Fibroblast of mammary gland (primary cell): ENCODE measurements around the gene ACKR3.

Experiments used
- DNase-seq: peaks from one replicate; pipeline ENCODE4 v3.0.0-alpha.2; 2010; ENCODE audit warnings: low read depth
- H3K4me3 ChIP-seq: 2 replicates; pipeline ENCODE4 v1.5.1; 2011; ENCODE audit warnings: low read depth, mild to moderate bottlenecking, low read length, moderate library complexity; ENCODE audit not compliant: control insufficient read depth
- CTCF ChIP-seq: conservative IDR thresholded peaks from 2 replicates; pipeline ENCODE4 v1.5.1; 2011; ENCODE audit warnings: low read depth, low read length, inconsistent platforms; ENCODE audit not compliant: control insufficient read depth, insufficient read depth

The ACKR3 gene

GRCh38 chr2:236629961-236630872 lies 60.6 kb downstream of the ACKR3 start:
- no peak for DNase-seq
- no peak for TF ChIP-seq CTCF
- no peak overlapping the region for H3K4me3 ChIP-seq

- DNase-seq, result no peak
- no peak overlapping the region for H3K4me3 ChIP-seq
- no peak for TF ChIP-seq CTCF
These were observed 61.7 kb downstream of the ACKR3 start for GRCh38 chr2:236631281-236631855.

DNA sequence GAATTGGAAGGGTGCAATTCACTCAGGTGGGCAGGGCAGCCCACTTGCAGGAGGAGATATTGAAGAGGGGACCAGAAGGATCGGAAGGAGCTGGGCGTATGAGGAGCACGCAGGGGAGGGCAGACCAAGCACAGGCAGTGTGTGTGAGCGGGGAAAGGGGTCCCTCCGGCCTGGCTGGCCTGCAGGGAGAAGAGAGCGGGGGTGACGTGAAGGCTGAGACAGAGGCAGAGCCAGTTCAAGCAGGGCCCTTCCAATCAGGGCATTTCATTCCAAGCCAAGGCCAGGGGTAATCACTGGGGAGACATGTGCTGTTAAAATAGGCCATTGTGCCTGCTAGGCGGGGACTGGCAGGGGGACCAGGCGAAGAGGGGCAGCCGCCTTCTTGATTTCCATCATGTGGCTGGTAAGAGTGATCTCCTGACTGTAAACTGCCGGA lies 62.2 kb downstream of the ACKR3 start:
- TF ChIP-seq CTCF, result no peak
- no peak overlapping the region for H3K4me3 ChIP-seq
- DNase-seq, result no peak
